ENCODE measurements around the gene IQSEC1. TPM values are rescaled to one million over a fixed set of nuclear protein-coding genes. Genes with fewer than 3 reads are reported as not detected.
A peak's percentile ranks its signal among the peaks of the same experiment; 100 is the strongest.

IQSEC1 gene
- total RNA-seq, 2 experiments from 2014 or later, result 31.7 to 39.2 TPM

- Mint-ChIP-seq H3K36me3 (ENCODE audit: low read depth) (peaks cover 14% of the 10 kb centered on the region), H3K4me3 (no peak overlapping the region), H3K9me3 (no peaks in the 10 kb centered on the region), H3K27ac (no peak overlapping the region), H3K4me1 (ENCODE audit: low read depth) (peaks cover 7% of the 10 kb centered on the region), H3K27me3 (no peaks in the 10 kb centered on the region)
- CTCF ChIA-PET, result interaction anchor here (1.3 to 1.6 kb wide), 2 partner anchors 10 to 86 kb away, joined by 3 read pairs; no protein-coding TSS in a partner anchor
- POLR2A ChIA-PET, result interaction anchor here (1.7 kb wide), 1 partner anchor 64 kb away, joined by 7 read pairs; no protein-coding TSS in a partner anchor
- ATAC-seq (no peak), DNase-seq (no peak)
- intact Hi-C loops (cut with micrococcal nuclease), result no loop called here
- TF ChIP-seq, protein P1, sequence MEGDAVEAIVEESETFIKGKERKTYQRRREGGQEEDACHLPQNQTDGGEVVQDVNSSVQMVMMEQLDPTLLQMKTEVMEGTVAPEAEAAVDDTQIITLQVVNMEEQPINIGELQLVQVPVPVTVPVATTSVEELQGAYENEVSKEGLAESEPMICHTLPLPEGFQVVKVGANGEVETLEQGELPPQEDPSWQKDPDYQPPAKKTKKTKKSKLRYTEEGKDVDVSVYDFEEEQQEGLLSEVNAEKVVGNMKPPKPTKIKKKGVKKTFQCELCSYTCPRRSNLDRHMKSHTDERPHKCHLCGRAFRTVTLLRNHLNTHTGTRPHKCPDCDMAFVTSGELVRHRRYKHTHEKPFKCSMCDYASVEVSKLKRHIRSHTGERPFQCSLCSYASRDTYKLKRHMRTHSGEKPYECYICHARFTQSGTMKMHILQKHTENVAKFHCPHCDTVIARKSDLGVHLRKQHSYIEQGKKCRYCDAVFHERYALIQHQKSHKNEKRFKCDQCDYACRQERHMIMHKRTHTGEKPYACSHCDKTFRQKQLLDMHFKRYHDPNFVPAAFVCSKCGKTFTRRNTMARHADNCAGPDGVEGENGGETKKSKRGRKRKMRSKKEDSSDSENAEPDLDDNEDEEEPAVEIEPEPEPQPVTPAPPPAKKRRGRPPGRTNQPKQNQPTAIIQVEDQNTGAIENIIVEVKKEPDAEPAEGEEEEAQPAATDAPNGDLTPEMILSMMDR (IDR thresholded peaks at IDR 0.05), result no peak
Measured at GRCh38 chr3:12898290-12898964, 174.8 kb downstream of the IQSEC1 start.

GRCh38 chr3:12897381-12898289 lies 175.6 kb downstream of the IQSEC1 start:
- DNase-seq (no peak), ATAC-seq (no peak)
- peaks cover 13% of the 10 kb centered on the region for H3K36me3 Mint-ChIP-seq (ENCODE audit: low read depth)
- peak overlapping the region; percentile 41 for H3K27ac Mint-ChIP-seq
- no peaks in the 10 kb centered on the region for H3K9me3 Mint-ChIP-seq
- peaks cover 7% of the 10 kb centered on the region for H3K4me1 Mint-ChIP-seq (ENCODE audit: low read depth)
- intact Hi-C loops (cut with micrococcal nuclease), result no loop called here
- no peak overlapping the region for H3K4me3 Mint-ChIP-seq
- ChIA-PET POLR2A (interaction anchor here (1.7 kb wide), 1 partner anchor 64 kb away, joined by 7 read pairs; no protein-coding TSS in a partner anchor), CTCF (interaction anchor here (1.1 to 1.3 kb wide), 2 partner anchors 10 to 97 kb away, joined by 3 read pairs; no protein-coding TSS in a partner anchor)
- H3K27me3 Mint-ChIP-seq, result no peaks in the 10 kb centered on the region
- TF ChIP-seq, protein P1 (IDR thresholded peaks at IDR 0.05), result no peak

- peaks cover 5% of the 10 kb centered on the region for H3K36me3 Mint-ChIP-seq (ENCODE audit: low read depth)
- POLR2A ChIA-PET, result no interaction called here
- TF ChIP-seq, protein P1 (IDR thresholded peaks at IDR 0.05), result no peak
- DNase-seq (no peak), ATAC-seq (no peak)
- peaks cover 10% of the 10 kb centered on the region for H3K4me1 Mint-ChIP-seq (ENCODE audit: low read depth)
- intact Hi-C loops (cut with micrococcal nuclease), result no loop called here
- H3K27ac Mint-ChIP-seq, result no peak overlapping the region
- H3K9me3 Mint-ChIP-seq, result no peaks in the 10 kb centered on the region
- H3K4me3 Mint-ChIP-seq, result no peak overlapping the region
- no peaks in the 10 kb centered on the region for H3K27me3 Mint-ChIP-seq
- CTCF ChIA-PET, result interaction anchor here (0.7 to 2.0 kb wide), 3 partner anchors 55 to 109 kb away, joined by 3 to 6 read pairs (median 4); partner anchors contain the start of gene RPL32
Measured at GRCh38 chr3:12896063-12896985, 176.9 kb downstream of the IQSEC1 start.

- peaks cover 3% of the 10 kb centered on the region for H3K27me3 Mint-ChIP-seq
- no peak for DNase-seq
- H3K4me1 Mint-ChIP-seq (ENCODE audit: low read depth), result peaks cover 10% of the 10 kb centered on the region
- ChIA-PET POLR2A (no interaction called here), CTCF (interaction anchor here (1.1 to 2.0 kb wide), 3 partner anchors 54 to 109 kb away, joined by 4 to 6 read pairs (median 4); partner anchors contain the start of gene RPL32)
- H3K27ac Mint-ChIP-seq, result peak overlapping the region; percentile 35
- no peaks in the 10 kb centered on the region for H3K9me3 Mint-ChIP-seq
- H3K36me3 Mint-ChIP-seq (ENCODE audit: low read depth), result peaks cover 3% of the 10 kb centered on the region
- no peak overlapping the region for H3K4me3 Mint-ChIP-seq
- ATAC-seq, result no peak
- intact Hi-C loops (cut with micrococcal nuclease), result no loop called here
- TF ChIP-seq, protein P1 (IDR thresholded peaks at IDR 0.05), result no peak
Measured at GRCh38 chr3:12895391-12896062, 177.7 kb downstream of the IQSEC1 start.
